Large intestine (tissue), 3 donors: ENCODE measurements around the gene DDIT3. TPM values are rescaled to one million over a fixed set of nuclear protein-coding genes. Genes with fewer than 3 reads are reported as not detected.

Experiments
- DNase-seq, 2 donors: peaks; one replicate each; pipeline versions ENCODE4 v3.0.0 to v3.0.0-alpha.2; 2013
- H3K27ac ChIP-seq: one replicate; pipeline ENCODE4 v1.5.1; 2013; ENCODE audit warnings: low read length
- H3K27me3 ChIP-seq: 2 replicates; pipeline ENCODE4 v1.6.1; 2013; ENCODE audit warnings: low read length; ENCODE audit not compliant: control insufficient read depth, insufficient read depth
- H3K36me3 ChIP-seq: 2 replicates; pipeline ENCODE4 v1.6.1; 2013; ENCODE audit warnings: low read length; ENCODE audit not compliant: control insufficient read depth, insufficient read depth
- H3K4me1 ChIP-seq: one replicate; pipeline ENCODE4 v1.6.1; 2013; ENCODE audit warnings: low read length; ENCODE audit not compliant: control insufficient read depth, insufficient read depth
- H3K4me3 ChIP-seq: one replicate; pipeline ENCODE4 v1.5.1; 2013; ENCODE audit warnings: low read length
- H3K9me3 ChIP-seq: one replicate; pipeline ENCODE4 v1.6.1; 2013; ENCODE audit warnings: mild to moderate bottlenecking, low read depth, low read length, moderate library complexity; ENCODE audit not compliant: control insufficient read depth
- WGBS: methylation state at CpG from one replicate; pipeline ENCODE4 v1.1.5; 2013; ENCODE audit warnings: low lambda C conversion rate; ENCODE audit not compliant: insufficient coverage; 5-methylcytosine and 5-hydroxymethylcytosine counted together
- polyA plus RNA-seq: library from polyadenylated mRNA; unstranded; fragments of 120-200 nt; gene quantifications from one replicate; pipeline ENCODE4 v1.2.1, GENCODE V29; 2013

The DDIT3 gene
- polyA plus RNA-seq, 1 donor: 39.9 TPM

DNA sequence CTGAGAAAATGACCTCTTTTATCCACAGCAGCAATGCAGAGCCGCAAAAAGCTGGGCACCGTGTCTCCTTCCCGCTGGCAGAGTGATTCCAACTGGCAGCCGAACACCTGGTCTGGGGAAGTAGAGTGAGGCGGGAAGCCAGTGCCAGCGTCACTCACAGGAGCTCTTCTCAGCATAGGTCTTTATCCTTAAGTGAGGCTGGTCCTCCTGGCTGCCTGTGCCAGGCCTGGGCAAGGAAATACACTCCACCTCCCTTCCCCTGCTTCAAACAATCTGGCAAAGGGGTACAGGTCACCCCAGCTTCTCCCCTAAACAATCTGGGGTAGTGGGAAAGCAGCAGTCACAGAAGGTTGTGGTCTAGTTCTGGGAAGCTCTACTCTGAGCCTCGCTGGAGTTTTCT is 45.5 kb downstream of the DDIT3 start:
- WGBS: no CpG with 5 or more reads among the region's 7 CpGs
- Histone ChIP-seq H3K27me3 (peaks cover 63% of the 10 kb centered on the region), H3K4me3 (no peak overlapping the region), H3K4me1 (peaks cover 30% of the 10 kb centered on the region), H3K9me3 (no peaks in the 10 kb centered on the region), H3K36me3 (no peaks in the 10 kb centered on the region), H3K27ac (no peak overlapping the region)
- no peak for DNase-seq

GRCh38 chr12:57474430-57474829 is 45.9 kb downstream of the DDIT3 start:
- no CpG with 5 or more reads among the region's 8 CpGs for WGBS
- peaks cover 32% of the 10 kb centered on the region for H3K4me1 ChIP-seq
- H3K27ac ChIP-seq: no peak overlapping the region
- H3K27me3 ChIP-seq: peaks cover 61% of the 10 kb centered on the region
- H3K4me3 ChIP-seq: no peak overlapping the region
- no peaks in the 10 kb centered on the region for H3K36me3 ChIP-seq
- no peak for DNase-seq
- no peaks in the 10 kb centered on the region for H3K9me3 ChIP-seq

GRCh38 chr12:57473886-57474285 is 46.4 kb downstream of the DDIT3 start:
- Histone ChIP-seq H3K4me3 (no peak overlapping the region), H3K4me1 (peaks cover 36% of the 10 kb centered on the region), H3K27ac (no peak overlapping the region), H3K9me3 (no peaks in the 10 kb centered on the region), H3K36me3 (no peaks in the 10 kb centered on the region), H3K27me3 (peaks cover 56% of the 10 kb centered on the region)
- no CpG with 5 or more reads among the region's 5 CpGs for WGBS
- no peak for DNase-seq

- H3K27ac ChIP-seq: no peak overlapping the region
- H3K27me3 ChIP-seq: peaks cover 51% of the 10 kb centered on the region
- H3K4me3 ChIP-seq: no peak overlapping the region
- H3K9me3 ChIP-seq: no peaks in the 10 kb centered on the region
- H3K4me1 ChIP-seq: peaks cover 36% of the 10 kb centered on the region
- no peak for DNase-seq
- no CpG with 5 or more reads among the region's 3 CpGs for WGBS
- H3K36me3 ChIP-seq: no peaks in the 10 kb centered on the region
Observed at GRCh38 chr12:57473392-57473791, 46.9 kb downstream of the DDIT3 start.

- Histone ChIP-seq H3K27me3 (peaks cover 41% of the 10 kb centered on the region), H3K9me3 (no peaks in the 10 kb centered on the region), H3K4me1 (peaks cover 36% of the 10 kb centered on the region), H3K36me3 (no peaks in the 10 kb centered on the region), H3K4me3 (no peak overlapping the region), H3K27ac (no peak overlapping the region)
- no peak for DNase-seq
- no CpG with 5 or more reads among the region's 3 CpGs for WGBS
Observed at GRCh38 chr12:57472391-57472790, 47.9 kb downstream of the DDIT3 start.

DNA sequence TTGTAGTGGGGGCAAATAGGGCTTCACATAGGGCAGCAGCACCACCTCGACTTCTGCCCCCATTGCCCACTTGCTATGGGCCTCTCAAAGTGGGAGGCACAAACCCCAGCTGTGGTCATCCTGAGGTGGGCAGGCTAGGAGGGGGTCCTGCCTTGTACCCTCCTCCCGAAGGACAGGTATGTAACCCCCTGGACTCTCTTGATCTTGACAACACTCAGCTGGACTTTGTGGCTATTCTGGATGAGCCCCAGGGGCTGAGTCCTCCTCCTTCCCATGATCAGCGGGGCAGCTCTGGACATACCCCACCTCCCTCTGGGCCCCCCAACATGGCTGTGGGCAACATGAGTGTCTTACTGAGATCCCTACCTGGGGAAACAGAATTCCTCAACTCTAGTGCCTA is 48.7 kb downstream of the DDIT3 start:
- WGBS: no CpG with 5 or more reads among the region's 3 CpGs
- no peaks in the 10 kb centered on the region for H3K9me3 ChIP-seq

DNA sequence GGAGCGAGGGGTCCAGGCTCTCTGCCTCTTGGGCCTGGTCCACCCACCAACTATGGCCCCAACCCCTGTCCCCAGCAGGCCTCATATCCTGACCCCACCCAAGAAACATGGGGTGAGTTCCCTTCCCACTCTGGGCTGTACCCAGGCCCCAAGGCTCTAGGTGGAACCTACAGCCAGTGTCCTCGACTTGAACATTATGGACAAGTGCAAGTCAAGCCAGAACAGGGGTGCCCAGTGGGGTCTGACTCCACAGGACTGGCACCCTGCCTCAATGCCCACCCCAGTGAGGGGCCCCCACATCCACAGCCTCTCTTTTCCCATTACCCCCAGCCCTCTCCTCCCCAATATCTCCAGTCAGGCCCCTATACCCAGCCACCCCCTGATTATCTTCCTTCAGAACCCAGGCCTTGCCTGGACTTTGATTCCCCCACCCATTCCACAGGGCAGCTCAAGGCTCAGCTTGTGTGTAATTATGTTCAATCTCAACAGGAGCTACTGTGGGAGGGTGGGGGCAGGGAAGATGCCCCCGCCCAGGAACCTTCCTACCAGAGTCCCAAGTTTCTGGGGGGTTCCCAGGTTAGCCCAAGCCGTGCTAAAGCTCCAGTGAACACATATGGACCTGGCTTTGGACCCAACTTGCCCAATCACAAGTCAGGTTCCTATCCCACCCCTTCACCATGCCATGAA is 49.2 kb downstream of the DDIT3 start:
- Histone ChIP-seq H3K4me1 (peaks cover 31% of the 10 kb centered on the region), H3K9me3 (no peaks in the 10 kb centered on the region), H3K27me3 (peaks cover 28% of the 10 kb centered on the region), H3K36me3 (no peaks in the 10 kb centered on the region), H3K4me3 (no peak overlapping the region), H3K27ac (peak overlapping the region; percentile 69)
- DNase-seq: peak; percentile 85 to 92
- WGBS: no CpG with 5 or more reads among the region's 4 CpGs

More for the DNA sequence above, 48.7 kb downstream of the DDIT3 start:
- Histone ChIP-seq H3K4me1 (peaks cover 36% of the 10 kb centered on the region), H3K36me3 (no peaks in the 10 kb centered on the region), H3K27me3 (peaks cover 33% of the 10 kb centered on the region), H3K4me3 (no peak overlapping the region), H3K27ac (peak overlapping the region; percentile 17)
- DNase-seq: no peak

DNA sequence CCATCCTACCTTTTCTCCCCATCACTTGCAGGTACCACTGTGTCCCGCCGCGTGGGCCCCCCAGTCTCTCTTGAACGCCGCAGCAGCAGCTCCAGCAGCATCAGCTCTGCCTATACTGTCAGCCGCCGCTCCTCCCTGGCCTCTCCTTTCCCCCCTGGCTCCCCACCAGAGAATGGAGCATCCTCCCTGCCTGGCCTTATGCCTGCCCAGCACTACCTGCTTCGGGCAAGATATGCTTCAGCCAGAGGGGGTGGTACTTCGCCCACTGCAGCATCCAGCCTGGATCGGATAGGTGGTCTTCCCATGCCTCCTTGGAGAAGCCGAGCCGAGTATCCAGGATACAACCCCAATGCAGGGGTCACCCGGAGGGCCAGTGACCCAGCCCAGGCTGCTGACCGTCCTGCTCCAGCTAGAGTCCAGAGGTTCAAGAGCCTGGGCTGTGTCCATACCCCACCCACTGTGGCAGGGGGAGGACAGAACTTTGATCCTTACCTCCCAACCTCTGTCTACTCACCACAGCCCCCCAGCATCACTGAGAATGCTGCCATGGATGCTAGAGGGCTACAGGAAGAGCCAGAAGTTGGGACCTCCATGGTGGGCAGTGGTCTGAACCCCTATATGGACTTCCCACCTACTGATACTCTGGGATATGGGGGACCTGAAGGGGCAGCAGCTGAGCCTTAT is 49.9 kb downstream of the DDIT3 start:
- Histone ChIP-seq H3K4me3 (no peak overlapping the region), H3K27ac (peak overlapping the region; percentile 69), H3K9me3 (no peaks in the 10 kb centered on the region), H3K36me3 (no peaks in the 10 kb centered on the region), H3K4me1 (peaks cover 28% of the 10 kb centered on the region), H3K27me3 (peaks cover 21% of the 10 kb centered on the region)
- whole genome bisulfite sequencing: no CpG with 5 or more reads among the region's 14 CpGs
- DNase-seq: no peak

DNA sequence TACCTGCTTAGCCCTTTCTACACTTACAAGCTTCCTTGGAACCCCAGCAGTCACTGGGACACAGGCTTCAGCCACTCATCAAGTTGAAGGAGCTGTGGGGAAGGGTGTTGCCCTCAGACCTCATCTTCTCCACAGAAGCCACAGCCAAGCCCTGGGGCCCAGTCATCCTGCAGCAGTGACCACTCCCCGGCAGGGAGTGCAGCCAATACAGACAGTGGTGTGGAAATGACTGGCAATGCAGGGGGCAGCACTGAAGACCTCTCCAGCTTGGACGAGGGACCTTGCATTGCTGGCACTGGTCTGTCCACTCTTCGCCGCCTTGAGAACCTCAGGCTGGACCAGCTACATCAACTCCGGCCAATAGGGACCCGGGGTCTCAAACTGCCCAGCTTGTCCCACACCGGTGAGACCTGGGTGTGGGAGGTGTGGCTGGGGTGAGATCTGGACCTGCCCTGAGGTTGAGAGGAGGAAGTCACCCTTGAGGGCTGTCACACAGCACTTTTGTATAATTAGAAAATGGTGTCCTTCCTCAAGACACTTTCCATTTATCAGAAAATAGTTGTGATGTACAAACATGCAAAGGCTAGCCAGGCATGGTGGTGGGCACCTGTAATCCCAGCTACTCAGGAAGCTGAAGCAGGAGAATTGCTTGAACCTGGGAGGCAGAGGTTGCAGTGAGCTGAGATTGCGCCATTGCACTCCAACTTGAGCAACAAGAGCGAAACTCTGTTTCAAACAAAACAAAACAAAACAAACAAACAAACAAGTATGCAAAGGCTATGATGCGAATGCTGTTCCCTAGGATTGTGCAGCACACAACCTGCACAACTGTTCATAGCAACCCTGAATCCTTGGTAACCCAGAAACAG is 50.8 kb downstream of the DDIT3 start:
- H3K4me1 ChIP-seq: peaks cover 26% of the 10 kb centered on the region
- no peak overlapping the region for H3K27ac ChIP-seq
- WGBS: no CpG with 5 or more reads among the region's 10 CpGs
- H3K9me3 ChIP-seq: no peaks in the 10 kb centered on the region
- H3K36me3 ChIP-seq: no peaks in the 10 kb centered on the region
- H3K4me3 ChIP-seq: no peak overlapping the region
- no peak for DNase-seq
- H3K27me3 ChIP-seq: peaks cover 12% of the 10 kb centered on the region

DNA sequence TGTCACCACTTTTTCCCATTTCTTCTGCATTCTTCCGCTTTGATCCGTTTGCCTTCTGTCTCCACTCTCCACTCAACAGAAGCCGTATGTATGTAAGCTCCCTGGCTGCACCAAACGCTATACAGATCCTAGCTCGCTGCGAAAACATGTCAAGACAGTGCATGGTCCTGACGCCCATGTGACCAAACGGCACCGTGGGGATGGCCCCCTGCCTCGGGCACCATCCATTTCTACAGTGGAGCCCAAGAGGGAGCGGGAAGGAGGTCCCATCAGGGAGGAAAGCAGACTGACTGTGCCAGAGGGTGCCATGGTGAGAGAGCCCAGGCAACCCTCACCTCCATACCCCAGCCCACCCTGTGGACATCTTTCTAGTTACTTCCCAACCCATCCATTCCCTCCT is 52.4 kb downstream of the DDIT3 start:
- peaks cover 27% of the 10 kb centered on the region for H3K4me1 ChIP-seq
- no CpG with 5 or more reads among the region's 11 CpGs for WGBS
- no peak overlapping the region for H3K4me3 ChIP-seq
- H3K27me3 ChIP-seq: no peaks in the 10 kb centered on the region
- no peaks in the 10 kb centered on the region for H3K36me3 ChIP-seq
- DNase-seq: no peak
- no peak overlapping the region for H3K27ac ChIP-seq
- H3K9me3 ChIP-seq: no peaks in the 10 kb centered on the region
